KMS-11 (cell line): ENCODE data around the gene NAMPT.
A peak's percentile ranks its signal among the peaks of the same experiment; 100 is the strongest.
"Not testable (repeated sequence)": the region's sequence is repeated elsewhere in the genome, so short reads cannot be mapped to it uniquely, and the experiment has no call there.

Experiments
- H2AFZ ChIP-seq: fragments of 200-600 bp; sonication (generic); 2 replicates; pipeline ENCODE4 v1.6.1; 2016; ENCODE audit warnings: antibody characterized with exemption, mixed run types, low read depth
- H3K27ac ChIP-seq: fragments of 200-600 bp; sonication (generic); 2 replicates; pipeline ENCODE4 v1.6.1; 2016; ENCODE audit warnings: mild to moderate bottlenecking, mixed run types
- H3K27me3 ChIP-seq: fragments of 200-600 bp; sonication (generic); 2 replicates; pipeline ENCODE4 v1.6.1; 2017; ENCODE audit warnings: mild to moderate bottlenecking, low read depth, mixed run types, moderate library complexity; ENCODE audit not compliant: insufficient read depth
- H3K36me3 ChIP-seq: fragments of 200-600 bp; sonication (generic); 2 replicates; pipeline ENCODE4 v1.6.1; 2017; ENCODE audit warnings: mild to moderate bottlenecking, mixed run types; ENCODE audit not compliant: insufficient read depth
- H3K4me1 ChIP-seq: fragments of 200-600 bp; sonication (generic); 2 replicates; pipeline ENCODE4 v1.6.1; 2016; ENCODE audit warnings: mild to moderate bottlenecking, low read depth, mixed run types; ENCODE audit not compliant: poor library complexity, severe bottlenecking
- H3K4me2 ChIP-seq: fragments of 200-600 bp; sonication (generic); 2 replicates; pipeline ENCODE4 v1.7.0; 2016; ENCODE audit warnings: mild to moderate bottlenecking, mixed run types
- H3K4me3 ChIP-seq: fragments of 200-600 bp; sonication (generic); IDR thresholded peaks from 2 replicates; pipeline ENCODE4 v1.6.1; 2017; ENCODE audit warnings: low read depth, low read length, mixed read lengths; ENCODE audit not compliant: insufficient read depth
- H3K79me2 ChIP-seq: fragments of 200-600 bp; sonication (generic); 2 replicates; pipeline ENCODE4 v1.6.1; 2016; ENCODE audit warnings: low read depth, mixed run types; ENCODE audit not compliant: insufficient read depth
- H3K9ac ChIP-seq: fragments of 200-600 bp; sonication (generic); 2 replicates; pipeline ENCODE4 v1.6.1; 2016; ENCODE audit warnings: mild to moderate bottlenecking, mixed run types
- H4K20me1 ChIP-seq: fragments of 200-600 bp; sonication (generic); 2 replicates; pipeline ENCODE4 v1.6.1; 2016; ENCODE audit warnings: mild to moderate bottlenecking, mixed run types; ENCODE audit not compliant: insufficient read depth
- CTCF ChIP-seq: fragments of 200-600 bp; sonication (generic); conservative IDR thresholded peaks from 2 replicates; pipeline ENCODE4 v1.6.1; 2017; ENCODE audit warnings: low read depth, mild to moderate bottlenecking, antibody characterized with exemption, low read length, moderate library complexity, mixed read lengths

The NAMPT gene

DNA sequence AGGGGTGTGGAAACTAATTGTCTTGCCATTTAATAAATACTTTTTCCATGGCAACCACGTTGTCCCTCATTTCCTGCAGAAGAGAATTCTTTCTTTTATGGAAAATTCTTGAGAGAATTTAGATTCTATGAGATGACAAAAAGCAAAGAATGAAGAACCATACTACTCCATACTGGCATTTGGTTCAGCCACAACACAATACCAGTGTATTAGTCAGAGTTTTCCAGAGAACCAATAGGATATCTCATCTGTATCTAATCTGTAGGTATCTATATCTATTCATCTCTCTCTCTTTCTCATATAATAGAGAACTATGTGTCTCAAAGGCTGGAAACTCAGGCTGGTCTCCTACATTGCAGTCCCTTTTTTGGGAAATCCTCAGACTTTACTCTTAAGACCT lies 44.6 kb upstream of the NAMPT start:
- Histone ChIP-seq H3K27me3 (no peaks in the 10 kb centered on the region), H3K4me2 (peak overlapping the region; percentile 22; the same call in 1 of the 2 replicates), H3K4me1 (peaks cover 16% of the 10 kb centered on the region), H2AFZ (no peak overlapping the region), H3K27ac (no peak overlapping the region), H3K79me2 (no peaks in the 10 kb centered on the region), H3K36me3 (no peaks in the 10 kb centered on the region), H3K9ac (no peak overlapping the region), H4K20me1 (no peaks in the 10 kb centered on the region), H3K4me3 (no peak overlapping the region)
- no peak for TF ChIP-seq CTCF

DNA sequence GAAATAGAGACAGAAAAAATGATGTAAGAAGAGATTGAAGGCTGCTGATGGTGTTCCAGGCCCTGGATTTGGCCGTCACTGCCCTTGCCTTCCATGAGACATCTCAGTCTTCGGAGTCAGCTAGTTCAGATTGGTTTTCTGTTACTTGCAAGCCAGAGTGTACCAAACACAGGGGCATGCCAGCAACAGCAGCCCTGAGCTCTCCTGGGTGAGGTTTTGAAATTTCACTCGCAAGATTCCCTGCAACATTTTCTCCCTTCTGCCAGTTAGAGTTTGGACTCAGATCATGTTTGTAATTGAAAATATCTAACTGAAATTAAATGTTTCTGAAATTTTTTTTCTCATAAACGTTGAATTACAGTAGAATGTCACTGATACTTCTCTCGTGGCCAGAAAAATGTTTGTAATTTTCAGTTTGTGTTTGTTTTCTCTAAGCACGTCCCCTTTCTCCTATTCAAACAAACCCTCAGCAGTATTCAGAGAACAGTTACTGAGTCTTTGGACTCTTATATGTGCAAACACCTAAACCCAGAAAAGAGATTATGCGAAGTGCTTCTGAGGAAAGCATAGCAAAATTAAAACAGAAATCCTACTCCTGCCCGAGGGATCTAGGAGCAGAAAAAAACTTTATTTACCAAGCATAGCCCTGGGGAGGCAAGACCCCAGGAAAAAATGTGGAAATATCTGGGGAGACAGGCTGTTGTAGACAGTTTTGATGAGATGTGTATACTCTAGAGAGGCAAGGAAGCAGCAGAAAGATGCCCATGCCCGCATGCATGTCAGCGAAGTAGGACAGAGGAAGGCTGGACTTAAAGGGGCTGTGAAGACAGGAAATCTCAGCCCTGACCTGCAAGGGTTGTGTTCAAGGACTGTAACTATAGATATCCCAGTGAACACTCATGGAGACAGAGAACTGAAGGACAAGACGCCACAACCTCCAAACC lies 43.0 kb upstream of the NAMPT start:
- Histone ChIP-seq H4K20me1 (no peaks in the 10 kb centered on the region), H3K4me3 (no peak overlapping the region), H3K4me1 (peaks cover 16% of the 10 kb centered on the region), H3K9ac (no peak overlapping the region), H3K36me3 (no peaks in the 10 kb centered on the region), H3K27me3 (no peaks in the 10 kb centered on the region), H3K79me2 (no peaks in the 10 kb centered on the region), H3K4me2 (no peak overlapping the region), H3K27ac (no peak overlapping the region), H2AFZ (no peak overlapping the region)
- TF ChIP-seq CTCF: no peak

DNA sequence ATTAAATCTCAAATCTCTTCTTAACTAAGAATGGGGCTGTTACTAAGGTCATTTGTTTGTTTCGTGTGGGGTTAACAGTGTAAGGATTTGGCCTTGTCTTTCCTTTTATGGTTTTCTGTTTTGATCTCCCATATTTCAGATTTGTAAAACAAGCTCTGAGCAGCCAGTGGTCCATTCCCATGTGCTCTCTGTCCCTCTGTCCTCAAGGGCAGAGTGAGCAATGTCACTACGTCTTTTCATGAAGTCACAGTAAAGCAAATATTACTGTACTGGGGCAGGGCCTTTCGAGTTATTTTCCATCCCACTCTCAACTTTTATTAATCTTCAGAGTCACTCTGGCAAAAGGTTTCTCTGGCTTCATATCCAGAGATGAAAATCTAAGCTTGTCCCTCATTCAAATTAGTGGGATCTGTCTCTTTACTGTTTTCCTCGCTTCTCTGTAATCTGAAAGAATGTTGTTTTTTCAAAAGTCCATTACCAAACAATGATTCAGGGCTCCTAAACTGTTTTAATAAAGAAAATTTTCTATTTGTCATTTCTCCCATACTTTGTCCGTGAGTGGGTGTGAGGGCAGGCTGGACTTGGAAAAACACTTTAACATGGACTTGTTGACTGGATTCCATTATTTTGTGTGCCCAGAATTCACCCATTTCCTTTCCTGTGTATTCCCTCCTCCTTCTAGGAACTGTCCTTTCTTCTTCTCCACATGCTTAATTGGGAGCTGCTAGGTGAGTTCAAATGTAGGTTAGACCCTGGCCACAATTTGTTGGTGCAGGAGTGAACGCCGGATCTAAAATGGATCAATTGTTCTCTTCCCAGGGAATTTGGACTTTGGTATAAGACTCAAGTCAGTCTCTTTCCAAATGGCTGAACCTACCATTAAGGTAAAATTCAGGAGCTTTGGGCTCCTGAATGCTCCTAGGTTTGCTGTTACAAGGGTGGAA lies 42.1 kb upstream of the NAMPT start:
- Histone ChIP-seq H3K4me2 (no peak overlapping the region), H3K4me1 (peaks cover 16% of the 10 kb centered on the region), H3K79me2 (no peaks in the 10 kb centered on the region), H3K9ac (no peak overlapping the region), H3K27me3 (no peaks in the 10 kb centered on the region), H3K36me3 (no peaks in the 10 kb centered on the region), H4K20me1 (no peaks in the 10 kb centered on the region), H3K4me3 (no peak overlapping the region), H2AFZ (no peak overlapping the region), H3K27ac (no peak overlapping the region)
- no peak for TF ChIP-seq CTCF

- not testable (repeated sequence) for H3K36me3 ChIP-seq, H3K4me2 ChIP-seq, H2AFZ ChIP-seq, H3K4me1 ChIP-seq, H3K27me3 ChIP-seq, H4K20me1 ChIP-seq, H3K9ac ChIP-seq, H3K79me2 ChIP-seq, H3K27ac ChIP-seq, H3K4me3 ChIP-seq
These were observed 39.7 kb upstream of the NAMPT start for GRCh38 chr7:106324509-106324908.

GRCh38 chr7:106320254-106320770 lies 35.5 kb upstream of the NAMPT start:
- not testable (repeated sequence) for H4K20me1 ChIP-seq, H3K4me3 ChIP-seq, H3K27me3 ChIP-seq, H3K27ac ChIP-seq, H3K36me3 ChIP-seq, H3K4me2 ChIP-seq, H3K9ac ChIP-seq, H2AFZ ChIP-seq, H3K79me2 ChIP-seq, H3K4me1 ChIP-seq
